Fibroblast of skin of left biceps (primary cell): ENCODE data around the gene BLOC1S5.
"Not testable (repeated sequence)": the region's sequence is repeated elsewhere in the genome, so short reads cannot be mapped to it uniquely, and the experiment has no call there.

Experiments
- DNase-seq, 2 experiments: peaks; one replicate each; pipeline ENCODE4 v3.0.0-alpha.2; 2013; ENCODE audit warnings: low read depth in 2 of 2

The BLOC1S5 gene

DNA sequence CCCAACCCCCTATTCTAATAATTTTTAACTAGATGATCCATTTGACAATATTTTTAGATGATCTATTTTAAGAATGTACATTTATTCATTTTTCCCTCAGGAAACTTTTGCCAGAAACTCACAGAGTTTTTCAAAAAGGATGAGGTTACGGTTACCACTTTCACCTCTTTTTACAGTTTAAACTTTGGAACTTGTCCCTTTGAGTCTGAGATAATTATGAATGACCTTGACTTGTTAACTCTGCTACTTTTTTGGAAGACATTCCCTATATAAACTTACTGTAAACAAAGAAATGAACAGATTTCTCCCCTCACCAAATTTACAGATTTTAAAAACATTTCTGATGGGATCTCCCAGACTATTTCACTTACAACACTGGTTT lies 18.4 kb upstream of the BLOC1S5 start:
- DNase-seq, result no peak

DNA sequence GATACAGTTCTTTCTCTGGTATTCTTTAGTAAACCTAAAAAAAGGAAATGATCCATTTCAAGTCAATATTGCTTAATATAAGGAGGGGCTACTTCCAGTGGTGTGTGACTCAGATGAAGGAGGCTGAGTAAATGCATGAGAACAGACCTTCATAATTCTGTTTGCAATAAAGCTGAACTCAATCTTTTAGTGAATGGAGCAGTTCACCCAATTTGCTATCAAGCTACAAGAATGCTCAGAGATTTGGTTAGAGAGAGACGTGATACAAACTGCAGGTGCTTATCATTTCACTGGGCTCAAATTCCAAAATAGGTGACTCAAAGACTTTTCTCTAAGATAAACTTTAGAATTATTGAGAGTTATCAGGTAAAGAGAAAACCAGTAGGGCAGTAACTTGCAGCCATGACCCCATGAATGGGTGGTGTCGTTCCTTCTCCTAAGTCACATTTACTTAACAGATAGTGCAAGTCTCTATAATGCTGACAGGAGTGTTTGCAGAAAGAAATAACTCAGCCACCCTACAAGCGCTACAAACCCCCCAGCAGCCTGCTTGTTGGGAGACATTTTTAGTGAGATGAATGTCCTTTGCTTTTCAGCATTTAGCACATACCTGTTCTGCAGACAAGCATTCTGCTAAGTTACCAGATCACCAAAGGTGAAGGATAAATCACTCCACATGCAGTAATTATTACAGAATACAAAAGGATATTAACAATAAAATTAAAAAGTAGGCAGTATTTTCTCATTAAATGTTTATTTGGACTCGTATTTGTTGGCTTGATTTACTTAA lies 16.4 kb upstream of the BLOC1S5 start:
- DNase-seq, result no peak

DNA sequence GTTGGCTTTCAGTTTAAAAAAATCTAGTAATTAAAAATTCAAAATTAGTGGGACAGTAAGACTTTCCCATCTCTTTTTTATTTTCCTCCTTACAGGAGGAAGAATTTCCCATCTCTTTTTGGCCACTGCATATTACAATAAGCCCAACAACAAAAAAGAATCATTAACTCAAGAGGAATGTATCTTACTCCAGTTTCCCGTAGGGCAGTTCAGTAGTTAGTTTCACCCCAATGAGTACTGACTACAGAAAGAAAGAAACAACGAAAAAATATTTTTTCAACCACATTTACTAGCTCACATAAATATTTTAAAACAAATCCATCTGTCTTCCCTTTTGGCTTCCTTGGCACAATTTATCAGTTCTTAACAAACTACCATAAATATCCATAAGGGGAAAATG lies 14.9 kb upstream of the BLOC1S5 start:
- no peak for DNase-seq

DNA sequence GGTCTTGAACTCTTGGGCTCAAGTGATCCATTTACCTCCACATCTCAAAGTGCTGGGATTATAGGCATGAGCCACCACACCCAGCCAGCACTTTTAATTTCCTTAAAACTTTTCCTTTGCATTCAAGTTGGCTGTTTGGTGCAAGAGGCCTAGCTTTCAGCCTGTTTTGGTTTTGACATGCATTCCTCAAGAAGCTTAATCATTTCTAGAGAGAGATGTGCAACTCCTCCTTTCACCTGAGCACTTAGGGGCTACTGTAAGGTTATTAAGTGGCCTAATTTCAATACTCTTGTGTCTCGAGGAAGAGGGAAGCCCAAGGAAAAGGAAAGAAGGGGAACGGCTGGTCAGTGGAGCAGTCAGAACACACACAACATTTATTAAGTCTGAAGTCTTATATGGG lies 13.8 kb upstream of the BLOC1S5 start:
- DNase-seq, result no peak

DNA sequence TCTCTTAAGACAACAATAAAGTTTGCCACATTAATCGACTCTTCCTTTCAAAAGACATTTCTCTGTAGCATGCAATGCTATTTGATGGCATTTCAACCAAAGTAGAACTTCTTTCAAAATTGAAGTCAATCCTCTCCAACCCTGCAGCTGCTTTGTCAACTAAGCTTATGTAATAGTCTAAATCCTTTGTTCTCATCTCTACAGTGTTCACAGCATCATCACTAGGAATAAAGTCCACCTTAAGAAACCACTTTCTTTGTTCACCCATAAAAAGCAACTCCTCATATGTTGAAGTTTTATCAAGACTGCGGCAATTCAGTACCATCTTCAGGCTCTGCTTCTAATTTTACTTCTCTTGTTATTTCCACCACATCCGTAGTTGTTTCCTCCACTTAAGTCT lies 11.5 kb upstream of the BLOC1S5 start:
- no peak for DNase-seq

DNA sequence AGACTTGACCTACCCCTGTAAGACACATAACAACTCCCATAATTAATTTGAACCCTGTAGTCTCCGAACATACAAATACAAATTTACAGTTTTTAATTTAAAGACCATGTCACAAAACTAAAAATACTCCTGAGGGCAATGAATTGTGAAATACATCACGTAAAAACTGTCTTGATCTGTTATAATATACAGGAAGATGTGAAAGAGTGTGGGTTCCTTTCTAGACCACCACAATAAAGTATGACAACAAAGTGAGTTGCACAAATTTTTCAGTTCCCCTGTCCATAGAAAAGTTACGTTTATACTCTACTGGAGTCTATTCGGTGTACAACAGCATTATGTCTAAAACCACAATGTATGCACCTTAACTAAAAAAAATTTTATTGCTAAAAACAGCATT lies 11.0 kb upstream of the BLOC1S5 start:
- no peak for DNase-seq

DNA sequence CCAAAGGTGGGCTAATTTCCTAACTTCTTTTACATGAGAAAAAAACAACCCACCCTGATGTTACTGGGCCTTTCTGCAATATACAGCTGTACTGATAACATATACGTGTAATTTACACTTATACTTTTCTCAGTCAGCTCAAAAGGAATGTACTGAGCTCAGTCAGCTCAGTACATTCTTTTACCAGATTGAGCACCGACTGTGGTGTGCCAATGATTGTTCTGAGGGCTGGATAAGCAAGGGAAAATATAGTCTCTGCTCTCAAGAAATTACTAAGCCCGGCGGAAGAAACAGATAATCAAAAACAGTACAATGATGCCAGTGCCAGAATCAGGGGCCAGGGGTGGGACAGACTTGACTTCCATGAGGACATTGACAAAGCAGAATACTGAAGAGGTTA lies 10.0 kb upstream of the BLOC1S5 start:
- DNase-seq, result no peak

DNA sequence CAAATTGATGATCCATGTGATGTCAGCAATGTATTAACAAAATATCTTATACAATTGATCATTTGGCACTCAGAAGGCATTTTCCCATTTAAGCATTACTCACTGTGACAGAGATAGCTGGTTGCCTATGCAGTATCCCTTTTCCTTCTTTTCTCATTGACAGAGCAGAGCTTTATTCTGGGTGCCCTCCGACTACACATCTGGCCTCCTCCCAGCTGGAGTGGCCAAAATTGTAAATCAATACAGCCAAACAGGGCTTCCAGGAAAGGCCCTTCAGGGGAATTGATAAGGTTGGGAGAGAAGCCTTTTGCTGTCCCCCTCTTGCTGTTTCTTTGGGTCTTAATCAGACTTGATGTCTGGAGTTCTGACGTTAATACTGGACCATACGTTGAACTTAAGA lies 9.6 kb upstream of the BLOC1S5 start:
- no peak for DNase-seq

DNA sequence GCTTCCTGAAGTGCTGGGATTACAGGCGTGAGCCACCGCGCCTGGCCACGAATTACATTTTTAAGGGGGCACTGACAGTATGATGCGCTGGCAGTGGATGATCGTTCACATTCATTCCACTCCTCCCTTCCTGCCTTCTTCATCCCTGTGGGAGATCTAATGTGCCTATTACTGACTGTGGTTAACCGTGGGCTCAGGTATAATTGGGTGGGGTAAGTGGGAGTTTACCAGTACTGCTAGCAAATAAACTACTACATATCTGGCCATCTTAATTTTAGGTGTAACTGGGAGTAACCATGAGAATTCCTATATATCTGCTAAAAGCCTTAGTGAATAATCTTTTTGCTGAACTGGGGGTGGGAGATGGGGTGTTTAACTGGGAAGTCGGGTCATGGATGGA lies 6.5 kb upstream of the BLOC1S5 start:
- no peak for DNase-seq

DNA sequence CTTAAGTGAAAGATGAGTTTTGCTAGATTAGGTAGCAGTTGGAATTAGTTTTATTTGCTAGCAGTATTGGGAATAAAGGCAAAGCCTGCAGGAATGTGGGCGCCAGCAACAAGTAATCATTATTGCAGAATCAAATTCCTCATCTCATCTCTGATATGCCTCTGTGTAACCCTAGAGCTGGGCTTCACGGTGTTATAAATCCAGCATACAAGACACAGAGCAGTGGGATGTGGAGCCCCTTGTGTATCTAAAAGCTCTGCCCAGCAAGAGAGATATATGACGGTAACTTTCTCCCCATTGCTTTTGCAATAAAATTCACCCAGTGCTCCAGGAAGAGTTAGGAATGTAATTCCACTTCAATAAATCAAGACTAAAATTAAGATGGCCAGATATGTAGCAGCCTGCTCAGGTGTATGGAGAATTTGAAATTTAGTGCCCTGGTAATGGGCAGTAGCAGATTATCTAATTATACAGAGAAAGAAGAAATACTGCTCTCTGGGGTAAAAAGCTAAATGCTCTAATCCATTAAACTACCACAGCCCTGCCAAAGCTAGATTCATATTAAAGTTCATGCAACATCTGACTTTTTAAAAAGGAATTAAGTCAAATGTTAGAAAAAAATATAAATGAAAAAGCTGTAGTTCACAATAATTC lies 5.6 kb upstream of the BLOC1S5 start:
- DNase-seq, result no peak

DNA sequence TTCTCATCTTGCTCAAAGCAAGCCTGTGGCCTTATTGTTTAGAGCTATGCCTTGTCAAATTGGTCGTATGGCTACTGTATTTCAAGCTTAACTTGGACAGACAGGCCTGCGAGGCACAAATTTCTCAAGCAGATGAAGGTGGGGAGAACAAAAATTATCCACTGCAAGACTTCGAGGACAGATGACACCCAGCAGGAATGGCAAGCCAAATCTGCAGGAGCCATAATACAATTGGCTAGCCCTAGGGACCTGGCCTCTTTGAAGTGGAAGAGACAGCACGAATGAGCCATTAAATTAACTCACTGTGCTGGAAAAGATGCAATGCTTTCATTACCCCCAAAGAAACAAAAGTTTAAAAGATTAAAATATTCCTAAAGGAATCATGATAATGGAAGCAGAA lies 5.0 kb upstream of the BLOC1S5 start:
- DNase-seq, result no peak

DNA sequence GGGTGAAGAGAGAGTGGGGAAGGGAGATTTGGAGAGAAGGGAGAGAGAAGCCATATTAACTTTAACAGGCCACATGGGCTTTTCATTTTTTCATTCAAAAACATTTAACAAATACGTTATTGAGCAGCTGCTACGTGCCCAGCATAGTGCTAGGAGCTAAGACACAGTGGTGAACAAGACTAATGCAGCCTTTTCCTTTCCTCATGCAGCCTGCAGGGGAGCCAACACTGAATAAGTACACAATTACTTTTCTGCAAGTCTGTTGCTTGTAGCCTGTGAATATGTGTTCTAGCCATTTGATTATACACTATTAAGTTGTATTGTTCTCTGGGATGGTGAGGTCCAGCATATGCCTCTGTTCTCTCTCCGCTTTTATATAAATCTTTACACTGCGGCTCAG lies 1.9 kb upstream of the BLOC1S5 start:
- no peak for DNase-seq

DNA sequence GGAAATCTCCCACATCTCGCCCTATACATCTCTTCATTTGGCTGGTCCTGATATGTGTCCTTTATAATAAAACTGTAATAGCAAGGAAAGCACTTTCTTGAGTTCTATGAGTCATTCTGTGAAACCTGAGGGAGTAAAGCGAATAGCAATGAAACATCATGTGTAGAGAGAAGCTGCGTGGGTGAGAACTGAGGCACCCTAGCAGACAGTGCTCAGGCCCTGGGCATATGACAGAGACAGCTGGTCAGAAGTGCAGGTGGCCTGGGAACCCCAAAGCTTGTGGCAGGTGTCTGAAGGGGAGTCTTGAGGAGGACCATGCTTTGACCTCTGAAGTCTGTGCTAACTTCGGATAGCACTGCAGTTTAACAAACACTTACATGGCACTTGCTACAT lies 1.3 kb upstream of the BLOC1S5 start:
- DNase-seq, result no peak

DNA sequence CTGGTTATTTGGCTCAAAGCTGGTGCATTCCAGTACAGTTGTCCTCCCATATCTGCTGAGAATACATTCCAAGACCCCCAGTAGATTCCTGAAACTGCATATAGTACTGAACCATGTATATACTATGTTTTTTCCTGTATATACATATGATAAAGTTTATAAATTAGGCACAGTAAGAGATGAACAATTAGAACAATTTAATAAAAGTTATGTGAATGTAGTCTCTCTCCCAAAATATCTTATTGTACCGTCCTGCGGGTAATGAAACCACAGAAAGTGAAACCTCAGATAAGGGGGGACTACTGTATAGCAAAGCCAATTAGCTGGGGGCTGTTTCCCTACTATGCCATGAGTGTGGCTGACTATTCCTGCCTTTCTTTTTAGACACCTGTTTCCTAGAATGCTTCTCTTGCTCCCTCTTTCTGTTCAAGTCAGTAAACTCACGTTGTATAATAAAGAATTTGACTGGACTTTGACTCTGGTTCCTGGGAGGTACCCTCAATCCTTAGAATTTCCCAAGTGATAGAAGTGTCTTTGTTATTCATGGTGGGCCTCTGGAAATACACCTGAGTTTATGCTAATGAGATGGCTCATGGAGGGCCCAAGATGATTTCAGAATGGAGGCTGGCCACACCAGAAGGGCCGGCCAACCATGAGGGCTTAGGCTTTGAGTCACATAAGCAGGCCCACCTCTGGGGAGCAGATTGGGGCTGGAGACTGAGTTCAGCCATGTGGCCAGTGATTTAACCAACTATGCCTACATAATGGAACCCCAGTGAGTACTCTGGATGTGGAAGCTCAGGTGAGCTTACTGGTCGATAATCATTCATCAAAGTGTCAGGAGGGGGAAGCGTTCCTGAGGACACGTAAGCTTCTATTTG lies 689 bp upstream of the BLOC1S5 start:
- DNase-seq, result no peak

DNA sequence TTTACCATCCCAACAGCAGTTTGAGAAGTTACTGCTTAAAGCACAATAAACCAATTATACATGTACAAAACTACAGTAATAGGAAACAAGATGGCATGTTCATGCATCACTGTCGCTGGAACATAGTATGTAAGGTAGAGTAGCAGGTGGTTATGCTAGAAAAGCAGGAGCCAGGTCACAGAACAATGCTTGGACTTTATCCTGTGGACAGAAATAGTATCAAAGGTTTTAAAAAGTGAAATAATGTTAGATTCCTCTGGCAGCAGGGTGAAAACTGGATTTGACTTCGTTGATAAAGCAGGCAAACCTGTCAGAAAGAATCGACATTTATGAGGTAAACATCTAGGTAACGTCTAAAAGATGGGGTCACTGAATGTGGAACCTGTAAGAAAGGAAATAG lies 2.5 kb downstream of the BLOC1S5 start:
- no peak for DNase-seq

DNA sequence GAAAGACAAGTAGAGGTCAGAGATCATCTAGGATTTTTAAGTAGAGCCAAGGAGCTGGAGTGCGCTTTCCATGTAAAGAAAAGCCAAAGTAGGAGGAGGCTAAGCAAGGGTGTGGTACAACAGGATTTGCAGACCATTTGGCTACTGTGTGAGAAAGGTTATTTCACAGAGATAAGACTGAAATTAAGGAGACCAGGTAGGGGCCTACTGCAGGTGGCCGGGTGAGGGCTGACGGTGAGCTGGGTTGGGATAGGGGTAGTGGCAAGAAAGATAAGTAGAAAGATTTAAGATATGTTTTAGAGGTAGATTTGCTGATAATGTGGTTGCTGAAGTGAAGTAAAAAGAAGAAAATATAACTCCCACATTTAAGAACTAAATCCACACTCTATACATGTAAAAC lies 3.8 kb downstream of the BLOC1S5 start:
- DNase-seq, result no peak

DNA sequence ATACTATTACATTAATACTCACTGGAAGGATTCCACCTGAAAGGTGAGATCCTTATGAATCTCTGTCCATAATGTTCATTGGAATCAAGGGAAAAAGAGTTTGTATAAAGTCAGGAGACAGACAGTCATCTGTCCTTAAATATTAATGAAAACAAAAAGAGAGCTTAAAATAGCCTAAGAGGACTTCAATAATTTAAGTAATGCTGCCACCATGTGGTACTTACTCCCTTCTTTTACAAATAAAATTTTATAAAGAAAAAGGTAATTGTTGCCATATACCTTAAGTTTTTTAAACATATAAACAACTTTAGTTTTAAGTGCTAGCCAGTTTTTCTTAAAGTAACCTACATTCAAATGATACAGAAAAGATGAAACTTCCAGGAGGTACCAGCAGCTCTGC lies 5.1 kb downstream of the BLOC1S5 start:
- DNase-seq, result no peak

DNA sequence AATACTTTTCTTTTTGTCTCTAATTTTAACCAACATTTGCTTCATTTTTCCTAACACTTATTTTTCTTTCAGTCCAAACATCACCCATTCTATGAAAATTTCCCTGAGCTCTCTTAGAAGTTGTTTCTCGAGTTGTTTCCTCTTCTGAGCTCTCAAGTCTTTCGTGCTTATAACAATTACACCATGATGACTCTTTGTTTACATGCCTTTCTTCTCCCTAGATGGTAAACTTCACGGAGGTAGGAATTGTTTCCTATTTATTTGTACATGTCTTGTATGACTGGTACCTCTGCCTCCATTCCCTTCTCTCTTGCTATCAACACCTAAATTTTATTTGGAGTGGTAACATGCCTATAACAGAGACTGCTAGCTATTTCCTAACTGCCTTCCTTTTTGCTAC lies 6.4 kb downstream of the BLOC1S5 start:
- DNase-seq, result no peak

DNA sequence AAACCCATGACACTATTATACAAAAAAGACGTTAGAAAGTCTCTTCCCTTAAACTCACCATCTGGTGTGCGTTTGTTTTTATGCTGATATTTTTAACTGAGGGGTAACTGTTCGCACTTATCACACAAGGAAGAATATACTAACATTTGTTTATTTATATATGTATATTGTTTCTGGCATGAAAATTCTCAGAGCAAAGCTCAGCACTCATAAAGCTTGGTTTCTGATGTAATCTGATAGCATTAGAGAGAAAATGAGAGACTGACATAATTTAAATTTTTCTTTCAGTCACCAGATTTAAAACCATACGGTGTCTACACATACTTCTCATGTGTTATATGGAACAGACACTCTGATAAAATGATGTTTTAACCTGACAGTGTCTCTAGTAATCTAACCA lies 6.9 kb downstream of the BLOC1S5 start:
- DNase-seq, result no peak

DNA sequence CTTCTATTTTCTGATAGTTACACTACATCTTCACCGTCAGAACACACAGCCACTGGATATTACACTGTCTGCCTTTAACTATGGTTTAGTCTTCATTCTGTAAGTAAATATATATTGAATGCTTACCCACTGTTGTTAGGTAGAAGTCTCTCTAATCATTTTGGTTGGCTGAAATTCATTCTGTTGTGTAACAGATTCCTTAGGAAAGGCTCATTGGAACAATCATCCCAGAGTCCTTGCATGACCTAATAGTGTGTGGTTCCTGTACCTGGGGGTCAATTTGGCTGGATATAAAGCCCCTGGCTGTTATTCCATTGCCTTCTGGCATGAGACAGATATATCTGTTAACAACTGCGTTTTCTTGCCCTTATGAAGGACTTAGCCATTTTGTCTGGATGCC lies 9.9 kb downstream of the BLOC1S5 start:
- DNase-seq, result no peak

DNA sequence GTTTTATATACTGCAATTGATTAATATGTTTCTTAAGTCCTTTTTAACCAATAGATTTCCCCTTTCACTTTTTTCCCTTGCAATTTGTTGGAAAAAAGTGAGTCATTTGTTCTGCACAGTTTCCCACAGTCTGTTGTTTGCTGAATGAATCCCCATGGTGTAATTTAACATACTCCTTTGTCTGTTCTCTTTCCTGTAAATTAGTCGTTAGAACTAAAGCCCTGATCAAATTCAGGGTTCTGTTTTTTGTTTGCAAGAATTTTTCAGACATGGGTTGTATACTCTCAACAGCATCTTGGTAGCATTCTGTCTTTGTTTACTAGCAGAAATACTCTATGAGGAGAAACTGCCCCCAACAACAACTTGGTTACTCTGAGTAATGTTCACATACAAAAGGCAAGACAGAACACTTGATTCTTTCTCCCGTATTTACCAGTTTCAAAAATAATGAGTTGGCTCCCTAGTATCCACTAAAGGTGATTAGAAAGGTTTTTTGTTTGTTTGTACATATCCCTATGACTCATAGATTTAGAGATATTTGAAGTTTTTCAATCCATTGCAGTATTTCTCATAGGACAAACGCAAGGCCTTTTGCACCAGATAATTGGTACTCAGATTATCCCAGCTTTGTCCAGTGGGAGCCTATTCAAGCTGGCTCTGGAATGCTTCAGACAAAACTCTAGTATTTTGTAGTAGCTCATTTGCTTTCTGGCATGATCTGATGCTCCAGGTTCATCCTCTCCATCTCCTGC lies 16.5 kb downstream of the BLOC1S5 start:
- no peak for DNase-seq

DNA sequence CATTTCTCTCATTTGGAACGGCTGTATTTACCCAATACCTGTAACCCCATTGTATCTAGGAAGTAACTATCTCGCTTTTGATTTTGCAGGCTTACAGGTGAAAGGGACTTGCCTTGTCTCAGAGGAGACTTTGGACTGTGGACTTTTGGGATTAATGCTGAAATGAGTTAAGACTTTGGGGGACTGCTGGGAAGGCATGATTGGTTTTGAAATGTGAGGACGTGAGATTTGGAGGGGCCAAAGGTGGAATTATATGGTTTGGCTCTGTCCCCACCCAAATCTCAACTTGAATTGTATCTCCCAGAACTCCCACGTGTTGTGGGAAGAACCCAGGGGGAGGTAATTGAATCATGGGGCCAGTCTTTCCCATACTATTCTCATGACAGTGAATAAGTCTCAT lies 18.4 kb downstream of the BLOC1S5 start:
- DNase-seq, result not testable (repeated sequence)
